PC-9 (cell line): Measurements from ENCODE around the gene TCEA2. TPM values are rescaled to one million over a fixed set of nuclear protein-coding genes. Genes with fewer than 3 reads are reported as not detected.

Experiments
- BruUV-seq: library from RNA; stranded (reverse); fragments of 400-500 nt; replicated peaks from 2 replicates; lab custom pipeline; 2021; lab: Mats Ljungman, UMichigan
- CTCF ChIA-PET: fragments of 300-600 bp; sonication (Branson Sonifier 250); formaldehyde crosslinking; loops from one replicate; lab custom pipeline; 2022; ENCODE audit warnings: antibody characterized with exemption; lab: Charles Lee
- POLR2A ChIA-PET: fragments of 300-600 bp; sonication (Branson Sonifier 250); formaldehyde crosslinking; loops from one replicate; lab custom pipeline; 2022; ENCODE audit warnings: antibody characterized with exemption; ENCODE audit not compliant: unreplicated experiment; lab: Charles Lee
- DNase-seq, 2 experiments: peaks; one replicate each; pipeline versions ENCODE4 v3.0.0 to v3.0.0-alpha.2; 2015 to 2022; ENCODE audit warnings: mixed read lengths in 1 of 2
- H2AFZ ChIP-seq: fragments of 200-600 bp; sonication (generic); 2 replicates; pipeline ENCODE4 v1.8.1; 2017; ENCODE audit warnings: antibody characterized with exemption
- H3F3A ChIP-seq: fragments of 200-600 bp; sonication (generic); 2 replicates; pipeline ENCODE4 v1.8.1; 2017; ENCODE audit warnings: antibody characterized with exemption, mild to moderate bottlenecking, low read depth; ENCODE audit not compliant: insufficient read depth
- H3K27ac ChIP-seq: fragments of 200-600 bp; sonication (generic); 2 replicates; pipeline ENCODE4 v1.6.1; 2016; ENCODE audit warnings: mixed run types
- H3K27me3 ChIP-seq: fragments of 200-600 bp; sonication (generic); 2 replicates; pipeline ENCODE4 v1.6.1; 2016; ENCODE audit warnings: low read depth, mixed run types; ENCODE audit not compliant: insufficient read depth
- H3K36me3 ChIP-seq: fragments of 200-600 bp; sonication (generic); 2 replicates; pipeline ENCODE4 v1.6.1; 2016; ENCODE audit warnings: low read depth, mixed run types
- H3K4me1 ChIP-seq: fragments of 200-600 bp; sonication (generic); replicated peaks from 2 replicates; pipeline ENCODE4 v1.6.1; 2016; ENCODE audit warnings: mixed run types; ENCODE audit not compliant: insufficient read depth
- H3K4me2 ChIP-seq: fragments of 200-600 bp; sonication (generic); 2 replicates; pipeline ENCODE4 v1.6.1; 2017; ENCODE audit warnings: mixed run types
- H3K4me3 ChIP-seq: fragments of 200-600 bp; sonication (generic); 2 replicates; pipeline ENCODE4 v1.6.1; 2016; ENCODE audit warnings: mixed run types
- H3K79me2 ChIP-seq: fragments of 200-600 bp; sonication (generic); 2 replicates; pipeline ENCODE4 v1.6.1; 2017; ENCODE audit warnings: low read depth, mixed run types
- H3K9me2 ChIP-seq: fragments of 200-600 bp; sonication (generic); 2 replicates; pipeline ENCODE4 v1.8.1; 2017; ENCODE audit warnings: mild to moderate bottlenecking; ENCODE audit not compliant: insufficient read depth
- H3K9me3 ChIP-seq: fragments of 200-600 bp; sonication (generic); 2 replicates; pipeline ENCODE4 v1.8.1; 2016; ENCODE audit warnings: low read depth; ENCODE audit not compliant: insufficient read depth
- H4K20me1 ChIP-seq: fragments of 200-600 bp; sonication (generic); 2 replicates; pipeline ENCODE4 v1.8.1; 2017; ENCODE audit not compliant: insufficient read depth
- EZH2 ChIP-seq: fragments of 200-600 bp; sonication (generic); IDR thresholded peaks from 2 replicates; pipeline ENCODE4 v1.8.0; 2017; ENCODE audit warnings: antibody characterized with exemption, low read depth
- intact Hi-C: fragments of 100-400 bp; cut with micrococcal nuclease; formaldehyde crosslinking; loops from one replicate; pipeline ENCODE4 v1.10.0; 2022; ENCODE audit not compliant: unreplicated experiment
- total RNA-seq: library from RNA; stranded (reverse); gene quantifications from 2 replicates; pipeline ENCODE4 v1.2.3, GENCODE V29; 2021
- TF ChIP-seq, protein P1 (sequence below): fragments of 200-600 bp; sonication (generic); conservative IDR thresholded peaks from 2 replicates; pipeline ENCODE4 v1.6.1; 2017; ENCODE audit warnings: mixed run types, antibody characterized with exemption, mild to moderate bottlenecking, moderate library complexity

TCEA2 gene
- total RNA-seq, 1 experiment from 2014 or later, result 100 TPM

DNA sequence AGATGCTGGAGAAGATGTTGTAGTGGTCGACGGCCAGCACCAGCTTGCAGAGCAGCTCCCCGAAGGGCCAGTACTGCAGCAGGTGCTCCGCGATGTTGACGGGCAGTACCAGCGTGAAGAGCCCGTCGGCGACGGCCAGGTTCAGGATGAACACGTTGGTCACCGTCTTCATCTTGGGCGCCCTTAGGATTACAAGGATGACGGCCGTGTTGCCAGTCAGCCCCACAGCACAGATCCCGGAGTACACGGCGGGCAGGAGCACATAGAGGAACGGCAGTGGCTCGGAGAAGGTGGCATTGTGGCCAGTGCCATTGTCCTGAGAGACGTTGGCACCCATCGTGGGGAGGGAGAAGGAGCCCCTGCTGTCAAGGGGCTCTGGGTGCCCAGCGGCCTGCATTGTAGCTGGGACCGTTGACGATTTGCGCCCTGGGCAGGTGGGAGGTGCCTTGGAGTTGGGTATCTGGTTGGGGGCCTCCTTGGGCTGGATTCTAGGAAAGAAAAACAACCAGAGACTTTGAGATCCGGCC lies 43.5 kb downstream of the TCEA2 start:
- Histone ChIP-seq H3K27me3 (peaks cover 93% of the 10 kb centered on the region), H3K4me2 (no peak overlapping the region), H3K9me3 (no peaks in the 10 kb centered on the region), H3K27ac (no peak overlapping the region), H3K79me2 (no peaks in the 10 kb centered on the region), H3K36me3 (no peaks in the 10 kb centered on the region), H4K20me1 (no peaks in the 10 kb centered on the region; the same call in 1 of the 2 replicates), H3K4me1 (no peaks in the 10 kb centered on the region), H3K4me3 (no peak overlapping the region), H3K9me2 (no peaks in the 10 kb centered on the region), H2AFZ (no peak overlapping the region), H3F3A (no peaks in the 10 kb centered on the region)
- TF ChIP-seq, protein P1, sequence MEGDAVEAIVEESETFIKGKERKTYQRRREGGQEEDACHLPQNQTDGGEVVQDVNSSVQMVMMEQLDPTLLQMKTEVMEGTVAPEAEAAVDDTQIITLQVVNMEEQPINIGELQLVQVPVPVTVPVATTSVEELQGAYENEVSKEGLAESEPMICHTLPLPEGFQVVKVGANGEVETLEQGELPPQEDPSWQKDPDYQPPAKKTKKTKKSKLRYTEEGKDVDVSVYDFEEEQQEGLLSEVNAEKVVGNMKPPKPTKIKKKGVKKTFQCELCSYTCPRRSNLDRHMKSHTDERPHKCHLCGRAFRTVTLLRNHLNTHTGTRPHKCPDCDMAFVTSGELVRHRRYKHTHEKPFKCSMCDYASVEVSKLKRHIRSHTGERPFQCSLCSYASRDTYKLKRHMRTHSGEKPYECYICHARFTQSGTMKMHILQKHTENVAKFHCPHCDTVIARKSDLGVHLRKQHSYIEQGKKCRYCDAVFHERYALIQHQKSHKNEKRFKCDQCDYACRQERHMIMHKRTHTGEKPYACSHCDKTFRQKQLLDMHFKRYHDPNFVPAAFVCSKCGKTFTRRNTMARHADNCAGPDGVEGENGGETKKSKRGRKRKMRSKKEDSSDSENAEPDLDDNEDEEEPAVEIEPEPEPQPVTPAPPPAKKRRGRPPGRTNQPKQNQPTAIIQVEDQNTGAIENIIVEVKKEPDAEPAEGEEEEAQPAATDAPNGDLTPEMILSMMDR, result no peak
- TF ChIP-seq EZH2, result no peak
- CTCF ChIA-PET, result no interaction called here
- no TSS peak for BruUV-seq
- POLR2A ChIA-PET, result interaction anchor here (0.6 kb wide), 1 partner anchor 28 kb away, joined by 4 read pairs; no protein-coding TSS in a partner anchor
- DNase-seq, result no peak
- intact Hi-C loops, result no loop called here

DNA sequence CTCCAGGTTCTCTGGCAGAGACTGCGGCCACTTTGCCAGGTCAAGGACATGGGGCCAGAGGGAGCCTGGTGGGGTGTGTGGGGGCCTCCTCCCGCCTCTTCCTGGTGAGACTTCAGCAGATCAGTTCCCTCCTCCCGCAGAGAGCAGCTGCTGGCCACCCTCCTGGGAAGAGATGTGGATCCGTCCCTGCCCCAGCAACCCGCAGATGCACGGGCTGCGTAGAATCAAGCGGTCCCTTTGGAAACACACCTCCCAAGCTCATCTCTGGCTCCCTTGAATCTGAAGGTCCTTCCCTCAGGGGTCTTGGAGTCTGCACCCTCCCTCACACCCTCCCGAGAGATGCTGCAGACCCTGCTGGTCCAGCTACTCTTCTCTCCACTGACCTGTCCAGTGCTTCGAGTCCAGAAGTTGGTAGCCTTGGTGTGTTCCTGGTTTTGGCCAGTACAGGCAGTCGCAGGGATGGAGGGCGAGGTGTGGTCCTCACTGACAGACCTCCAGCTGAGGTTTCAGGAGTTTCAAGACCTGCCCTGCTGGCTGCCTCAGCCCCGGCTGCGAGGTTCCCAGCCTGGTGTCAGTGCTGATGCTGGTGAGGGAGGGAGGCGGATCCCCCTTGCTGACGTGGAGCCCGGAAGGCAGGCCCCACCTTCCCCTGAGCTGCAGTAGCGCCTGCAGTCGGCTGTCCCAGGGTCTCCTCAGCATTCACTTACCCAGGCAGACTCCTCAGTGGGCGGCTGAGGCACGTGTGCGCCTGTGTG lies 44.2 kb downstream of the TCEA2 start, which contains the start of gene NPBWR2:
TSS of gene NPBWR2 (minus strand) at position 585 of the 755 bp plus-strand sequence. CDS start 734 bp downstream, outside the sequence.
- intact Hi-C loops, result no loop called here
- CTCF ChIA-PET, result no interaction called here
- no TSS peak for BruUV-seq

GRCh38 chr20:64107736-64108457 lies 44.9 kb downstream of the TCEA2 start:
- ChIA-PET CTCF (no interaction called here), POLR2A (no interaction called here)
- no peak for TF ChIP-seq EZH2
- TF ChIP-seq, protein P1, result no peak
- peak in 1 of 2 experiments; percentile 13 for DNase-seq
- Histone ChIP-seq H3K27me3 (peaks cover 93% of the 10 kb centered on the region), H3K4me1 (no peaks in the 10 kb centered on the region), H3F3A (no peaks in the 10 kb centered on the region), H3K27ac (no peak overlapping the region), H3K36me3 (no peaks in the 10 kb centered on the region), H4K20me1 (no peaks in the 10 kb centered on the region; the same call in 1 of the 2 replicates), H3K9me3 (no peaks in the 10 kb centered on the region), H3K9me2 (no peaks in the 10 kb centered on the region), H3K79me2 (no peaks in the 10 kb centered on the region), H2AFZ (no peak overlapping the region), H3K4me3 (no peak overlapping the region), H3K4me2 (no peak overlapping the region)
- BruUV-seq, result no TSS peak
- intact Hi-C loops, result no loop called here

More for the DNA sequence above, 44.2 kb downstream of the TCEA2 start, which contains the start of gene NPBWR2:
- Histone ChIP-seq H3K27ac (no peak within 1 kb of the TSS), H4K20me1 (no peaks in the 10 kb centered on the region; the same call in 1 of the 2 replicates), H2AFZ (no peak within 1 kb of the TSS), H3K4me3 (no peak within 1 kb of the TSS), H3K9me2 (no peaks in the 10 kb centered on the region), H3K27me3 (peaks cover 93% of the 10 kb centered on the region), H3K4me1 (no peaks in the 10 kb centered on the region), H3F3A (no peaks in the 10 kb centered on the region), H3K79me2 (no peaks in the 10 kb centered on the region), H3K9me3 (no peaks in the 10 kb centered on the region), H3K4me2 (no peak within 1 kb of the TSS), H3K36me3 (no peaks in the 10 kb centered on the region)
- POLR2A ChIA-PET, result no interaction called here
- DNase-seq, result peak in 1 of 2 experiments; percentile 32
- TF ChIP-seq, protein P1, result no peak
- TF ChIP-seq EZH2, result no peak
